Pancreas (tissue), 10 donors: ENCODE measurements around the gene CALCB. TPM values are rescaled to one million over a fixed set of nuclear protein-coding genes. Genes with fewer than 3 reads are reported as not detected.
"Not testable (repeated sequence)": the region's sequence is repeated elsewhere in the genome, so short reads cannot be mapped to it uniquely, and the experiment has no call there.

Source experiments
- ATAC-seq, 4 donors: fragments of 200-7000 bp; cut with Tn5 transposase; one replicate each; pipeline versions ENCODE4 v1.8.0 to v1.9.1; 2020; ENCODE audit warnings: mild to moderate bottlenecking in 4 of 4, moderate library complexity in 4 of 4
- DNase-seq, 6 donors: peaks; one replicate each; pipeline ENCODE4 v3.0.0-alpha.2; 2020
- FAIRE-seq: peaks from 2 replicates; lab custom pipeline; 2012; peaks lifted over from hg19 to GRCh38; lab: Jason Lieb, UNC
- H3K27ac ChIP-seq, 4 donors: fragments of 200-600 bp; sonication (generic); 1 replicate in 3 of 4; 2 replicates in 1 of 4; pipeline versions ENCODE4 v1.5.0 to v1.8.0; 2020
- H3K27me3 ChIP-seq, 4 donors: fragments of 200-600 bp; one replicate each; pipeline ENCODE4 v1.8.0; 2021
- H3K36me3 ChIP-seq, 3 donors: fragments of 200-600 bp; sonication (generic) in 1 of 3; one replicate each; pipeline versions ENCODE4 v1.5.0 to v1.8.0; 2020 to 2021
- H3K4me1 ChIP-seq, 3 donors: fragments of 200-600 bp; one replicate each; pipeline ENCODE4 v1.8.0; 2021
- H3K4me3 ChIP-seq, 4 donors: fragments of 200-600 bp; sonication (generic) in 2 of 4; one replicate each; pipeline versions ENCODE4 v1.5.0 to v1.8.0; 2020 to 2021
- H3K9me3 ChIP-seq, 4 donors: fragments of 200-600 bp; one replicate each; pipeline ENCODE4 v1.8.0; 2021
- CTCF ChIP-seq, 4 donors: fragments of 200-600 bp; sonication (generic) in 3 of 4; IDR thresholded peaks; one replicate each; pipeline versions ENCODE4 v1.5.0 to v1.8.0; 2021; ENCODE audit warnings: antibody characterized with exemption in 4 of 4
- WGBS, 2 donors: extraction: QIAGEN DNeasy Blood & Tissue Kit; methylation state at CpG; one replicate each; pipeline ENCODE4 v1.1.7; 2013; 5-methylcytosine and 5-hydroxymethylcytosine counted together
- intact Hi-C, 3 donors: fragments of 100-400 bp; cut with DNase I; formaldehyde crosslinking; loops; one replicate each; pipeline versions ENCODE4 v1.11.1 to v1.14.2; 2022
- polyA plus RNA-seq, 2 donors: library from polyadenylated mRNA; stranded (reverse); fragments of 200-250 nt; gene quantifications; one replicate each; pipeline ENCODE4 v1.2.3, GENCODE V29; 2013
- total RNA-seq, 6 donors: library from RNA; stranded (reverse); fragmentation: NEBNext Ultra II Directional in 4 of 6; extraction: Animal tissue kit (Norgen Biotek cat#: 25700) in 4 of 6; gene quantifications; one replicate each; pipeline versions ENCODE4 v1.2.1 to v1.2.4, GENCODE V29; 2021 to 2023
- donor health status: healthy with polysubstance abuse.
- donor health status: DM: no; HTN: no; CAD: no; lungs with moderate emphysema.
- donor health status: DM: no; HTN: no; CAD: no.
- donor health status: control.
- donor health status: control.
- donor health status: Bipolar disorder and iron deficiency.
- donor health status: DM: yes; HTN: yes; CAD: no.
- donor health status: DM: no; HTN: no; CAD: no.
- donor health status: DM: no; HTN: no; CAD: no.
- donor health status: DM: yes; HTN: yes; CAD: no.

Gene CALCB
- total and polyA plus RNA-seq, 8 donors, result 0.83 to 2.6 (median 1.2) TPM

GRCh38 chr11:15034687-15035267 lies 38.6 kb upstream of the CALCB start:
- 74 to 79% methylated on average over 5 of the region's 5 CpGs for WGBS, 2 donors
- Histone ChIP-seq H3K4me1 (no peaks in the 10 kb centered on the region), H3K9me3 (no peaks in the 10 kb centered on the region), H3K4me3 (no peak overlapping the region), H3K27me3 (no peaks in the 10 kb centered on the region), H3K36me3 (no peaks in the 10 kb centered on the region), H3K27ac (no peak overlapping the region)
- ATAC-seq (no peak), FAIRE-seq (no peak), DNase-seq (no peak)
- intact Hi-C loops, result no loop called here
- no peak for TF ChIP-seq CTCF (IDR thresholded peaks at IDR 0.05)

GRCh38 chr11:15035283-15035682 lies 38.1 kb upstream of the CALCB start:
- intact Hi-C loops, result no loop called here
- TF ChIP-seq CTCF (IDR thresholded peaks at IDR 0.05), result no peak
- Histone ChIP-seq H3K4me1 (no peaks in the 10 kb centered on the region), H3K9me3 (no peaks in the 10 kb centered on the region), H3K27me3 (no peaks in the 10 kb centered on the region), H3K27ac (no peak overlapping the region), H3K4me3 (no peak overlapping the region), H3K36me3 (no peaks in the 10 kb centered on the region)
- DNase-seq (peak in 1 of 6 donors; percentile 25), FAIRE-seq (no peak), ATAC-seq (no peak)
- 45 to 50% methylated on average over 12 of the region's 12 CpGs for WGBS, 2 donors

- no peak overlapping the region for H3K27ac ChIP-seq
- FAIRE-seq (no peak), ATAC-seq (no peak), DNase-seq (no peak)
- H3K27me3 ChIP-seq, result no peaks in the 10 kb centered on the region
- no peak overlapping the region for H3K4me3 ChIP-seq
- H3K9me3 ChIP-seq, result no peaks in the 10 kb centered on the region
- H3K36me3 ChIP-seq, result no peaks in the 10 kb centered on the region
- no peaks in the 10 kb centered on the region for H3K4me1 ChIP-seq
- WGBS, 2 donors, result 89 to 90% methylated on average over 2 of the region's 2 CpGs
- no peak for TF ChIP-seq CTCF (IDR thresholded peaks at IDR 0.05)
- intact Hi-C loops, result no loop called here
These were observed 34.4 kb upstream of the CALCB start for GRCh38 chr11:15038963-15039362.

- Histone ChIP-seq H3K27ac (no peak overlapping the region), H3K27me3 (no peaks in the 10 kb centered on the region), H3K4me1 (no peaks in the 10 kb centered on the region), H3K9me3 (no peaks in the 10 kb centered on the region), H3K36me3 (no peaks in the 10 kb centered on the region), H3K4me3 (no peak overlapping the region)
- TF ChIP-seq CTCF (IDR thresholded peaks at IDR 0.05), result no peak
- no peak for DNase-seq
- FAIRE-seq, result no peak
- intact Hi-C loops, result no loop called here
- no peak for ATAC-seq
These were observed 28.2 kb upstream of the CALCB start for GRCh38 chr11:15045209-15045608.

- TF ChIP-seq CTCF (IDR thresholded peaks at IDR 0.05), result no peak
- WGBS, 2 donors, result 82 to 84% methylated on average over 2 of the region's 2 CpGs
- H3K4me3 ChIP-seq, result no peak overlapping the region
- intact Hi-C loops, result no loop called here
- no peak for DNase-seq
- H3K9me3 ChIP-seq, result no peaks in the 10 kb centered on the region
- FAIRE-seq, result no peak
- H3K36me3 ChIP-seq, result no peaks in the 10 kb centered on the region
- no peaks in the 10 kb centered on the region for H3K4me1 ChIP-seq
- H3K27ac ChIP-seq, result no peak overlapping the region
- ATAC-seq, result no peak
- no peaks in the 10 kb centered on the region for H3K27me3 ChIP-seq
These were observed 27.5 kb upstream of the CALCB start for GRCh38 chr11:15045891-15046290.

- H3K4me3 ChIP-seq, H3K36me3 ChIP-seq, H3K9me3 ChIP-seq, ATAC-seq, FAIRE-seq, intact Hi-C loops, DNase-seq, H3K27me3 ChIP-seq, H3K27ac ChIP-seq, H3K4me1 ChIP-seq: not testable (repeated sequence)
- 86 to 92% methylated on average over 3 of the region's 3 CpGs for WGBS, 2 donors
These were observed 26.7 kb upstream of the CALCB start for GRCh38 chr11:15046673-15047072.
